H1 (cell line): ENCODE results near the gene MYL5. TPM values are rescaled to one million over a fixed set of nuclear protein-coding genes. Genes with fewer than 3 reads are reported as not detected.

Experiments used
- BRCA1 ChIP-seq: IDR thresholded peaks from 2 replicates; pipeline ENCODE4 v1.6.1; 2012; ENCODE audit warnings: low read depth, low read length, improper control_type of control experiment
- CHD2 ChIP-seq: IDR thresholded peaks from 2 replicates; pipeline ENCODE4 v1.6.1; 2012; ENCODE audit warnings: low read length, improper control_type of control experiment
- POLR2AphosphoS5 ChIP-seq: IDR thresholded peaks from 2 replicates; pipeline ENCODE4 v1.6.1; 2011; ENCODE audit warnings: low read depth, low read length
- RBBP5 ChIP-seq: IDR thresholded peaks from 2 replicates; pipeline ENCODE4 v1.7.1; 2012; ENCODE audit warnings: low read depth, mild to moderate bottlenecking, inconsistent platforms, low read length, moderate library complexity, borderline replicate concordance
- polyA plus RNA-seq, 7 experiments: library from polyadenylated mRNA; depleted of rRNA in 3 of 7; stranded (reverse) in 5 of 7; unstranded in 2 of 7; fragments of >200 nt in 5 of 7; fragments of 200-250 nt in 2 of 7; gene quantifications; 1 replicate in 5 of 7; 2 replicates in 1 of 7; 4 replicates in 1 of 7; pipeline versions ENCODE4 v1.2.1 to v1.2.3, GENCODE V29; 2011 to 2013; ENCODE audit warnings: missing spikeins in 2 of 7, mixed read lengths in 2 of 7
- total RNA-seq: library from RNA; stranded (reverse); fragmentation: NEBNext Ultra II Directional; extraction: Animal tissue kit (Norgen Biotek cat#: 25700); gene quantifications from 2 replicates; pipeline ENCODE4 v1.2.1, GENCODE V29; 2021
- TF ChIP-seq, protein P1 (sequence below): IDR thresholded peaks from 2 replicates; pipeline ENCODE4 v1.6.1; 2011; ENCODE audit warnings: low read depth, mild to moderate bottlenecking, low read length; ENCODE audit not compliant: insufficient read depth

Gene MYL5
- total and polyA plus RNA-seq, 2 of the 8 experiments (the other 6 are each of a cell fraction or from before 2014, with no cell fraction given) = 5.7 to 6.8 TPM

DNA sequence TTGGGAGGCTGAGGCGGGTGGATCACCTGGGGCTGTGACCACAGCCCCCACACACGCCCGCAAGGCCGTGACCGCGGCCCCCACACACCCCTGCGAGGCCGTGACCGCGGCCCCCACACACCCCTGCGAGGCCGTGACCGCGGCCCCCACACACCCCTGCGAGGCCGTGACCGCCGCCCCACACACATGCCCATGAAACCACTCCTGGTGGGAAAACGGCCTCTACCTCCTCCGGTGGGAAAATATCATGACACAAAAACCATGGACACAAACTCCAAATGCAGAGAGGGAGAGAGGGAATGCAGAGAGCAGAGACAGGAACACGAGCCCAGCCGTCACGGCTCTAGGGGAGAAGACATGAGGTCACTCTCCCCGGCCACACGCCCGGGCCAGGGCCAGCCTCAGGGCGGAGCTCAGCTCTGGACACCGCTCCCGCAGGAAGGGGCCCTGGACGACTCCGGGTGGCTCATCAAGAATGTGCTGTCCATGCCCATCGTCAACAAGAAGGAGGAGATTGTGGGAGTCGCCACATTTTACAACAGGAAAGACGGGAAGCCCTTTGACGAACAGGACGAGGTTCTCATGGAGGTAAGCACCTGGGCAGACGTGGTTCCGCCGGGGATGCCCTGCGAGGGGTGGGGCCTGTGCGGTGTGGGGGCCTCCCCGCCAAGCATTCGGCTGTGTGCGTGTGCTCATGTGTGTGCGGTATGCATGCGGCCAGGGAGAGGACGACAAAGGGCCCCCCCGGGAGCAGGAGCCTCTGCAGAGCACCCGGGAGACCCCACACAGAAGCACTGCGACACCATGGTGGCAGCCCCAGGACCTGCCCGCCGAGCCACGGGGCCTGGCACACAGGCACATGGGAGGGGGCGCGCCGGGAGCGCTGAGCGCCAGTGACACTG, 17.7 kb upstream of the MYL5 start (continued):
- TF ChIP-seq CHD2 (no peak), RBBP5 (no peak), BRCA1 (no peak), POLR2AphosphoS5 (no peak)
- TF ChIP-seq, protein P1, sequence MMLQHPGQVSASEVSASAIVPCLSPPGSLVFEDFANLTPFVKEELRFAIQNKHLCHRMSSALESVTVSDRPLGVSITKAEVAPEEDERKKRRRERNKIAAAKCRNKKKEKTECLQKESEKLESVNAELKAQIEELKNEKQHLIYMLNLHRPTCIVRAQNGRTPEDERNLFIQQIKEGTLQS = no peak
- TF ChIP-seq, all 59 proteins: peak for 0
